T-helper 1 cell treated with Interleukin-12 subunit alpha and Interleukin-12 subunit beta and Interleukin-4 antibody, amounts not matched to agents 30 ng/mL and 1 ng/mL, for 36 hours (primary cell): ENCODE data around the gene KDM3A. TPM values are rescaled to one million over a fixed set of nuclear protein-coding genes. Genes with fewer than 3 reads are reported as not detected.

ENCODE experiments used
- intact Hi-C: fragments of 100-400 bp; cut with micrococcal nuclease; formaldehyde crosslinking; loops from one replicate; pipeline ENCODE4 v1.15.1; 2024
- total RNA-seq: library from RNA; stranded (reverse); gene quantifications from 2 replicates; pipeline ENCODE4 v1.2.3, GENCODE V29; 2022

The KDM3A gene, protein sequence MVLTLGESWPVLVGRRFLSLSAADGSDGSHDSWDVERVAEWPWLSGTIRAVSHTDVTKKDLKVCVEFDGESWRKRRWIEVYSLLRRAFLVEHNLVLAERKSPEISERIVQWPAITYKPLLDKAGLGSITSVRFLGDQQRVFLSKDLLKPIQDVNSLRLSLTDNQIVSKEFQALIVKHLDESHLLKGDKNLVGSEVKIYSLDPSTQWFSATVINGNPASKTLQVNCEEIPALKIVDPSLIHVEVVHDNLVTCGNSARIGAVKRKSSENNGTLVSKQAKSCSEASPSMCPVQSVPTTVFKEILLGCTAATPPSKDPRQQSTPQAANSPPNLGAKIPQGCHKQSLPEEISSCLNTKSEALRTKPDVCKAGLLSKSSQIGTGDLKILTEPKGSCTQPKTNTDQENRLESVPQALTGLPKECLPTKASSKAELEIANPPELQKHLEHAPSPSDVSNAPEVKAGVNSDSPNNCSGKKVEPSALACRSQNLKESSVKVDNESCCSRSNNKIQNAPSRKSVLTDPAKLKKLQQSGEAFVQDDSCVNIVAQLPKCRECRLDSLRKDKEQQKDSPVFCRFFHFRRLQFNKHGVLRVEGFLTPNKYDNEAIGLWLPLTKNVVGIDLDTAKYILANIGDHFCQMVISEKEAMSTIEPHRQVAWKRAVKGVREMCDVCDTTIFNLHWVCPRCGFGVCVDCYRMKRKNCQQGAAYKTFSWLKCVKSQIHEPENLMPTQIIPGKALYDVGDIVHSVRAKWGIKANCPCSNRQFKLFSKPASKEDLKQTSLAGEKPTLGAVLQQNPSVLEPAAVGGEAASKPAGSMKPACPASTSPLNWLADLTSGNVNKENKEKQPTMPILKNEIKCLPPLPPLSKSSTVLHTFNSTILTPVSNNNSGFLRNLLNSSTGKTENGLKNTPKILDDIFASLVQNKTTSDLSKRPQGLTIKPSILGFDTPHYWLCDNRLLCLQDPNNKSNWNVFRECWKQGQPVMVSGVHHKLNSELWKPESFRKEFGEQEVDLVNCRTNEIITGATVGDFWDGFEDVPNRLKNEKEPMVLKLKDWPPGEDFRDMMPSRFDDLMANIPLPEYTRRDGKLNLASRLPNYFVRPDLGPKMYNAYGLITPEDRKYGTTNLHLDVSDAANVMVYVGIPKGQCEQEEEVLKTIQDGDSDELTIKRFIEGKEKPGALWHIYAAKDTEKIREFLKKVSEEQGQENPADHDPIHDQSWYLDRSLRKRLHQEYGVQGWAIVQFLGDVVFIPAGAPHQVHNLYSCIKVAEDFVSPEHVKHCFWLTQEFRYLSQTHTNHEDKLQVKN (N-terminal part only)
- total RNA-seq: 65.7 and 75.4 TPM in 2 replicates

DNA sequence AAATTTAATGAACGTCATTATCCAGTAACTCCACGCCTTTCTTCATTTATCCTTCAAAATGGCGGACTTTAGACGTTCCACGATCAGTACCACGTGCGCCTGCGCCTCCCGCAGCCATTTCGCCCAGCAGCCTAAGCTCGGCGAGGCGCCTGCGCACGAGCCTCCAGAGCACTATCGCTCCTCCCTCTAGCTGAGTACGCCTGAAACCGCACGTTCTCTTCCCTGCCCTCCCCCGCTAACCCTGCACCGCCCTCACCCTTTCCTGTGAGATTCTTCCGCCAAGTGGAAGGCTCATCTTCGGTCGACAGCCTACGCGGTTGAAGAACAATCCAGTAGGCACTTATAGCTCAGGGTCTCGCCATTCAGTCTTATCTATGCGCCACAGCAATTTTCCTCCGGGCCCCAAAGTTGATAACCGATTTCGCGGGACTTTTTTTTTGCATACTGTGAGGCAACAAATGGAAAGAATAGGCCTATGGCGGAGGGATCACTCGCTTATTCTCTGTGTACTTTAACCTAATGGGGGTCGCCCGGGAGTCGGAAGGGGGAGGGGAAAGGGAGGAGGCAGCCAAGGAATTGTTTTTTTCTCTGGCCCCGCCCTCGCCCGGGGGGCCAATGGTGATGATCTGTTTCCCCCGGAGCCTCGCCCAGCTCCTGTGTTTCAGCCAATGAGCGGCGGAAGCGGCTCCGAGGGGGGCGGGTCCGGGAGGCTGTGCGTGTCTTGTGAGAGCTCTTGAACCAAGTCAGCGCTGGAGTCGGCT, at the start of gene KDM3A:
Gene KDM3A, plus strand, starts transcription at position 741 of the 761 bp plus-strand sequence. CDS start 677 bp downstream, outside the sequence.
- intact Hi-C loops: loop anchor here (1.0 to 5.0 kb wide), 5 partner anchors 41 to 904 kb away; partner anchors contain the start of genes MAT2A, MRPL35 and USP39

DNA sequence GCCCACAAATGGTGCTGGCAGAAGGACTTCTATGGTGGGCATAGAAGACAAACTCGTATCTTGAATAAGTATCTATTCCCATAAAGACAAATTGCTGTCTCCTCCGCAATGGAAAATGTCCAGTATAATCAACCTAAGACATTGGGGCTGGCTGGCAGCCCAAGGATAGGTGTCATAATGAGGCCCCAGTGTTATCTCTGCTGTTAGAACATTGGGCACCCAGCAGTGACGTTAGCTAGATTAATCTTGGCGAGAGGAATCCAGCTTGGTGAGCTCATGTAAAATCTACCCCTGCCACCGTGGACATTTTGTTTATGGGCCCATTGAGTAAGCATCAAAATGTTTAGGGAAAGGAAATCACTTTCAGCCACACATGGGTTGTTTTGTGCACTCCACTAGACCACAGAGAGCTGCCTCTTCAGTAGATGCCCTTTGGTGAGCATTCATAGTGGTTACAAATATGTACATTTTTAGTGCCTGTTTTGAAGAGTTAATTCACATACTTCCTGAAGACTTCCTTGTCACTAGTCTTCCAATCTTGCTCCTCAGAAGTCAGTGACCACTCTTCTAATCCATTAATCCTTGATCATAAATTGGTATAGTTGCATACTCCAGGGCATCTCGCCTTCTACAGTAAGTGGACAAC, 48.2 kb upstream of the KDM3A start:
- intact Hi-C loops: no loop called here

DNA sequence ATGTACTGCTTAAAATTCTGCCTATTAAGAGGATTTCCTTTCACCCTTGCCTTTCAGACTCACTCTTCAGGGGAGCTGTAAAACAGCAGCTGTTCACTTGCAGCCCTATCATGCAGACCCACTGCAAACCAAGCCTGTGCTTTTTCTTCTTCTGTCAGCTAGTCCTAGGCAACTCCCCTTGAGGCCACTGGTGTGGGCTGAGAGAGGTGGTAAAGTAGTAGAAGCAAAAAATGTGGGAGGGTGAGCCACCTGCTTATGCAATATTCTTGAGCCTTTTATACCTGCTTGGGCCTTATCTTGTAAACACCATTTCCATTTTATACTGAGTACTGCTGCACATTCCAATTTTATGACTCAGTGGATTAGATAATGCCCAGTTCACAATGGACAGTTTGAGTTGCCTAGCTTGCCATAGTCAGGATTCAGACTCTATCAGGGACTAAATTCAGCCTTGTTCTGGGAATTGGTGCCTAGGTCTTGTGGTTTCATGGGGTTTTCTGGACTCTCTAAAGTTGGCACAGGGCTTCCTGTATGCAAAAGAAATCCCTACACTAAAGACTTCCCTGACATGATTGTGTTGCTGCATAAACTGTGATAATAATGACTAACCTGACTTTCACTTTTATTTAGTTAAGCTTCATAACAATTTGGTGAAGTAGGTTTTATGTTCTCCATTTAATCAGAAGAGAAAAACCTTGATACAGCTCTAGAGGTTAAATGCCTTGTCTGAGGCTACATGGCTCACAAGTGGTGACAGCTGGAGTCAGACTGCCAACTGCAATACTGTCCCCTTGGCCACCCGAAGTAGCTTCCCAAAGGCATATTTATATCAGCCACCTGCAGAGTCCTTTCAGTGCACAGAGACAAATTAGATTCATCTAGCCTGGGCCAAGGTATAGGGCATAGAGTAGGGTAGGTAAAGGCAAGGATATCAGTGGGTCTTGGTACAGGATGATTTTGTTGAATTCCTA, 47.4 kb upstream of the KDM3A start:
- intact Hi-C loops: no loop called here

DNA sequence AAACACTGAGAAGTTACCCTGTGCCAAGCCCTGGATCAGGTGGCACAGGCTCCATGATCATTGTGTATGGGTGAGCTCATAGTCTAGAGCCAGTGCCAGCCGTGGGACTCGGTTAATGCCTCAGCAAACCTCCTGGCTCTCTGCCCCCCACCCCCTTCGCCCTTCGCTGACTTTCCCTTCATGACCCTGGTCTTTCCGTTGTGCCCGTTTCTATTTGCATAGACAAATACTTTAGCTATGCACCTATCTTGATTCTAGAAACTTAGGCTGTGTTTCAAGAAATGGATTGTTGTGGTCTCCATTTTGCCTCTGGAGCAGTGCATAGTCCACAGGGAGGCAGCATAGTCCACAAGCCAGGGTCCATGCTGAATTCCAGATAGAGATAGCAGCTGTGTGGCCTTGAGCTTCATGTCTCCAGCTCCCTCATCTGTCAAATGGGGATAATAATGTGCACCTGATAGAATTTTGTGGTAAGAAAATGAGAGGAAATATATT, 44.8 kb upstream of the KDM3A start:
- intact Hi-C loops: no loop called here

DNA sequence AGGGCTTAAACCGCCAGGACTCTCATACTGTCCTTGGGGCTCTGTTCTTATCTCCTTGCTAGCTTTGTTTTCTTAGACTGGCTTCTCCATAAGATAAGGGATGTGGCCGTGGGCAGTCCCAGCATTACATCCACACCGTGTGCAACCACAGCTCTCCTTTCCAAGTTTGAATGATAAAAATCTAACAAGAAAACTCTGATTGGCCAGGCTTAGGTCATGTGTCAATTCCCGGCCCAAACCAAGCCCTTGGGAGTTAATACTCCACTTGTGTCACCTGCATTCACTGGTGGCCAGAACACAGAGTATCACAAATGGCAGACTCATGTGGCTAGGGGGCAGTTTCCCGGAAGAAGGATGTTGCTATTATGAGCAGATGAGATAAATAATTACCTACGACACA, 43.2 kb upstream of the KDM3A start:
- intact Hi-C loops: no loop called here

DNA sequence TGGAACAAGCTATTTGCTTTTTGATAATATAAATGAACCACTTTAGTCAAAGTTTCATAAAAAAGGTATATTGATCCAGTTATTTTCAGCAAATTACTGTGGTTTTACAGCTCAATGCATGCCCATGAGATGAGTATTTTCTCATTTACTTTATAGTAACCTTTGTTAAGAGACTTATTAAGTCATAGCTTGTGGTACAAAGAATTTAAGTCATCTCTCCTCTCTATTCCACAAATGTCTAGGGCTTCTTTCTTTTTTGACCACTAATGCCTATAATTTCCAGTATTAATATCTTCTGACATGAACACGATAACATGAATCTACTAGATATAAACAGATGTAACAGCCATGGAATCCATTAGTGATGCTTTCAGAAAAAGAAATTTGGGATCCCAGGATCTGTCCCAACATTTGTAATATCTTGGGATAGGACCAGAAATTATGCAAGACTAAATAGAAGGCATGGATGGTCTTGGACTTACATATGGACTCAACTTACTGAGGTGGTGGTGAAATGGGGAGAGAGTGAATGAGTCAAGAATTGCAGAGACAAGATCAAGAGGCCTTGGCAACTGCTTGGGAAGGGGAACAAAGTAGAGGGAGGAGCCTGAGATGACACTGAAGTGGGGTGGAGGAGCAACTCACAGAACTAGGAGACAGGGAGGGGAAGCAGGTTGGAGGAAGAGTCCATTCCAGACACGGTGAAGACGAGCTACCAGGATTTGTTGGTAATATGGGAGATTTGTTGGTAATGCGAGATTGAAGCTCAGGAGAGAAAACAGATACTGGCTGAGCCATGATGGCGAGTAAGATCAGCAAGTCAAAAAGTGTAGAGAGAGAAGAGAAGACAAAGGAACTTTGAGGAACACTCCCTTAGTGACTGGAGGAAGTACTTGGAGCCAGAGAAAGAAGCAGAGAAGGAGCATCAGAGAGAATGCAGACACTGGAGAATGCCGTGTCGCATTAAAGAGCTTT, 42.4 kb upstream of the KDM3A start:
- intact Hi-C loops: no loop called here

DNA sequence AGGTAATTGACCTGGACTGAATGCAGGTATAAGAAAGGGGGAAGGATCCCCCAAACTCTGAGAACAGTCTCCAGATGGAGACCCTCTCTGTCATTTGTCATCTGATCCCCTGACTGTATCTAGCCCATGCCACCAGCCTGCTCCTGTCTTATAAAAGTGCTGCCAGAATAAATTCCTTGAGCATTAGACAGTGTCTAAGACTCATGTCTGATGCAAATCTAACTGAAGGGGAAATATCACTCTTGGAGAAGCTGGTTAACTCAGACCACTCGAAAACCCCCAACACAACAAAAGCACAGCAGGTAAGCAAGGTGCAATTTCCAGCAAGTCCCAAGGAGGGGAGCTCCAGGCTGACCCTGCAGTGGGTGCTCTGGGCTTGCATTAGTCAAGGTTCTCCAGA, 40.9 kb upstream of the KDM3A start:
- intact Hi-C loops: no loop called here

DNA sequence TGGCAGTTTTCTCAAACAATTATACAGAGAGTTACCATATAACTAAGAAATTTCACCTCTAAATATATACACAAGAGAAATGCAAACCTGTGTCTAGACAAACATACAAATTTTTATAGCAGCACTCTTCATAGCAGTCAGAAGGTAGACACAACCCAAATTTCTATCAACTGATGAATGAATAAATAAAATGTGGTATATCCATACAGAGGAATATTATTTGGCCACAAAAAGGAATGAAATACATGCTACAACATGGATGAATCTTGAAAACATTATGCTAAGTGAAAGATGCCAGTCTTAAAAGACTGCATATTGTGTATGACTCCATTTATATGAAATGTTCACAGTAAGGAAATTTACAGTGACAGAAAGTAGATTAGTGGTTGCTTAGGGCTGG, 30.6 kb upstream of the KDM3A start:
- intact Hi-C loops: no loop called here

DNA sequence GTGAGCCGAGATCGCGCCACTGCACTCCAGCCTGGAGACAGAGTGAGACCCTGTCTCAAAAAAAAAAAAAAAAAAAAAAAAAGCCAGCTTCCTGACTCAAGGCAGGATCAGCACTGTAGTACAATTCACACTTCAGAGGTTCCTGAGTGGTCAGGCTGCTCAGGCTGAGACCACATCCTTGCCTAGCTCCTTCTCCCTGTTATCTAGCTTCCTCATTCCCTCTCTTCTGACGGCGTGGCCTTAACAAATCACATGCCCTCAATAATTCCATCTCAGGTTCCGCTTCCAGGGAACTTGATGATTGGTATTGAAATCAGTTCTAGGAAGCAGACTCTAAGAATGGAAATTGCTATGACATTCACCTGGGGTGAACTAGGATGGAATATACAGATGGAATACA, 29.8 kb upstream of the KDM3A start:
- intact Hi-C loops: no loop called here

DNA sequence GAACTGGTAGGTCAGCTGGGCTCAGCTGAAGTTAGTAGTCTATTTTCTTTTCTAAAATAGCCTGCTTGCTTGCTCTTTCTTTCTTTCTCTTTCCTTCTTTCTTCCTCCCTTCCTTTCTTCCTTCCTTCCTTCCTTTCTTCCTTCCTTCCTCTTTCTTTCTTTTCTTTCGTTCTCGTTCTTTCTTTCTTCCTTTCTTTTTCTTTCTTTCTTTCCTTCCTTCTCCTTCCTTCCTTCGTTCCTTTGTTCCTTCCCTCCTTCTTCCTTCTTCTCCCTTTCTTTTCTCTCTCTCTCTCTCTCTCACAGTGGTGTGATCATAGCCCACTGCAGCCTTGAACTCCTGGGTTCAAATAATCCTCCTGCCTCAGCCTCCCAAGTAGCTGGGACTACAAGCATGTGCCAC, 29.2 kb upstream of the KDM3A start:
- intact Hi-C loops: no loop called here

DNA sequence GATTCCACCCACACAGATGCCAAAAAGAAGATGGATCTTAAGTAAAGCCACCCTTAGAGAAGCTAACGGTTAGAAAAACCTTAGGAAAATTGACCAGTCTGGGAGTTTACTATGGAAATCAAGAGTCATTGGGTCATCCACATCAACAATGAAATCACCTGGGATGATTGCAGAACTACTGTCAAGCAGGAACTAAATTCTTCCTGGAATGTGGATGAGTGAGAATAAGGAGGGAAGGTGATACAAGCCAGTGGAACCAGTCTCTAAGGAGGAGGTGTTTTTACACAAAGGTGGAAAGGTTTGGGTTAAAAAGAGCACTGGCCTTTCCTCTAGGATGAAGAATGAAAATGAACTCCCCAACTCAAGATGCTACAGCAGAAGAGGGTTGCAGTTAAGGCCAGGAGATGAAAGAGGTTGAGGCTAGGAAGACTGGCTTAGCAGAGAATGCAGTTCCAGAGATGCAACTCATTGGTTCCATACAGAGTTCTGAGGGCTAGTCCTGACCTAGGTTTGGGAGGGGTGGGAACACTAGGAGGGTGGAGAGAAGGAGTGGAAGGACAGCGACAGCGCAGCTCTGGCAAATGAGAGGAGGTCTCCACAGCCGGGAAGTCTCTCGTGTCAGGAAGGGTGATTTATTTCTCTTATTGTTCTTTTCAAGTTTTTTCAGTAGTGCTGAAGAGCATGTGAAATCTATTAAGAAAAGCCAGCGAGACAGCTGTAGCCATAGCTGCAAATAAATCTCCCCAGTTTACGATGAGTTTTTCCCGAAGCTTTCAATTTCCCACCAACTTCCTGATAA, 27.7 kb upstream of the KDM3A start:
- intact Hi-C loops: no loop called here

DNA sequence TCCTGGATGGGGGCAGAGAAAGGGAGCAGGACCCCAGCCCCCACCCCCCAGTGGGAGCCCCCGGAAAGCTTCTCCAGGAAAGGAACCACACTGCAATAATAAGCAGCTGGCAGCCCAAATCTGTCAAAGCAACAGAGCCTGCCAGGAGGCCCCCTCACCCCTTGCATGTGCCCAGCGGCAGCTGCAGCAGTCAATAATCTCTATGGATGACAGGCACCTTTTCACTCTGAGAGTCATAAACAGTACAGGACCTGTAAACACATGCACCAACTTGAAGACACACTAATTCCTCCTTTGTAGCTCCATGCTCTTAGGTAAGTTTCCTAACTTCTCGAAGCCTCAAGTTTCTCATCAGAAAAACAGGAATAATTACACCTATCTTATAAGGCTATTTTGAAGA, 26.2 kb upstream of the KDM3A start:
- intact Hi-C loops: no loop called here

DNA sequence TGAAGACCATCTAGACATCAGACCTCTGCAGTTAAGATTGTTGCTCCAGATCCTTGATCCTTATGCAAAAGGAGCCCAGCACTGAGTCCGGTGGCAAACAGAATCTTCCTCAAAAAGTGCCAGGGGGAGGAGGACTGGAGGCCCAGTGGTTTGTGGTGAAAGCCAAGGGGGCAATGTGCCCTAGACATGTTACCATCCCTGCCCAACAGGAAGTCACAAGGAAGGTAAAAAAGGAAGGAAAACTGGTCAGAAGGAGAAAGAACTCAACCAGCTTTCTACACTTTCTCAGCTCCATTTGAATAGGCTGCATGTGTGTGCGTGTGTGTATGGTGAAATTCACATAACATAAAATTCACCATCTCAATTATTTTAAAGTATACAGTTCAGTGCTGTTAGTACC, 25.0 kb upstream of the KDM3A start:
- intact Hi-C loops: no loop called here

DNA sequence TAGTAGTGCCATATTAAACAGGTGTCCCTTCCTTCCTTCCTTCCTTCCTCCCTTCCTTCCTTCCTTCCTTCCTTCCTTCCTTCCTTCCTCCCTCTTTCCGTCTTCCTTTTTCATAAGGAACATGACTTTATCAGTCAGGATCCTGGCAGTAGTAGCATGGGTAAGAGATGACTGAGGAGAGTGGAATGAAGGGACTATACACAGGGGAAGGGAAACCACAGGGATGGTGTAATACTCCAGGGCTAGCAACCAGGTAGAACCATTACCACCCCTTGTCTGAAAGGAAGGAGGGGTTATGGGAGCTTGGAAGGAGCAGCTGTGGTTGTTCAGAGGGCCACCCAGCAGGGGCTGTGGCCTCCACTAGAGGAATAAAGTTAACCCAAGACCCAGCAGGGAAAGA, 23.2 kb upstream of the KDM3A start:
- intact Hi-C loops: no loop called here

DNA sequence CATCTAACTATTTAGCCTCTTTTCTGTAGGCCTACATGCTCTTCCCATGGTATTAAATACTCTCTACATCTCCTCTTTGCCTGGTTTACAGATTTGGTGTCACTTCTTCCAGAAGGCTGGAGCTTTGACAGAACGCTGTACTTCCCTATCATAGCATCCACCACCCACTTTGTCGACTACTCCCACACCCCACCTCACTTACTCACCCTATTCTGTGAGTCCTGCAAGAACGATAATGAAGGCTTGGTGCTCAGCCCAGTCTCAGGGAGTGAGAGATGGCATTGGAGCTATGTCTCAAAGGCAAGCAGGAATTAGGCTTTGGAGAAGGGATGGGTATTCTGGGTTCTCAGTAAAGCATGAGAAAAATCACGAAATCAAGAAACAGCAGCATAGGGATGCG, 20.3 kb upstream of the KDM3A start:
- intact Hi-C loops: no loop called here

DNA sequence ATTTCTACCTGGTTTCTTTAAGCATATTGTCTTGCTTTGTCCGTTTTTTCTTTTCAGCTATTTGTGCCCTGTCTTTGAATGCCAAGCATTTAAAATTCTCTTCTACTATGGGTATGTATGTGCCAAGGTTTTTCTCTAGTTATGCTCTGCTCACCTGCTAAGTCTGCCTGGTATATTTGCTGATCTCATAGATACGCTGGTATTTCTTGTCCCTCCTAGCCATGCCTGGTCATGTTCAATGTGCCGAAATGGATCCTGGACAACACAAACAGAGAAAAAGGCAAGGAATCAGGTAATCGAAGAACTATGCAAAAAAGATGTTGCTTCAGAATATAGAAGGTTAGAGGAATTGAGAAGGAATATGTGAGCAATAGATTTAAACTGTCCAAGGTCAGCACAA, 14.9 kb upstream of the KDM3A start:
- intact Hi-C loops: no loop called here

DNA sequence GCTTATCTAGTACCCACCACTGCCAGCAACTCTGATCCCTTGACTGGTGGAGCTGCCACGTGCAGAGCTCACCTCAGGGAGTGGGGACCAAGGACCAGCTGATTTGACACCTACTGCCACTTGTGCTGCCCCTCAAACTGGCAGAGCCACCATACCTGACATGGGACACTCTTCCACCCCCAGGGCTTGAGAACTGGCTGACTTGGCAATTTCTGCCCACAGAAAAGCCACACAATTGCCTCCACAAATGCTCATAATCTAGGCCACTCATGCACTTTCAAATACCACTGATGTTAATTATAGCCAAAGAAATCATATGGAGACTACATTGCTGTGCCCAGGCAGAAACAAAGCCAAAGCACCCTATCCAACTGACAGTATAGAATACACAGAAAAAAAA, 11.8 kb upstream of the KDM3A start:
- intact Hi-C loops: no loop called here
